A673 (cell line): Measurements from ENCODE around the gene GARNL3.

ENCODE experiments used
- EZH2 ChIP-seq: fragments of 200-600 bp; sonication (generic); IDR thresholded peaks from 2 replicates; pipeline ENCODE4 v1.6.1; 2017; ENCODE audit warnings: borderline replicate concordance, low read depth, mild to moderate bottlenecking, mixed read lengths, antibody characterized with exemption, low read length; ENCODE audit not compliant: poor library complexity, severe bottlenecking
- TF ChIP-seq, protein P1 (sequence below): fragments of 300-800, 200-600 bp; sonication (generic); conservative IDR thresholded peaks from 2 replicates; pipeline ENCODE4 v1.5.1; 2017; ENCODE audit warnings: low read depth, mild to moderate bottlenecking, antibody characterized with exemption, low read length, moderate library complexity, mixed read lengths

DNA sequence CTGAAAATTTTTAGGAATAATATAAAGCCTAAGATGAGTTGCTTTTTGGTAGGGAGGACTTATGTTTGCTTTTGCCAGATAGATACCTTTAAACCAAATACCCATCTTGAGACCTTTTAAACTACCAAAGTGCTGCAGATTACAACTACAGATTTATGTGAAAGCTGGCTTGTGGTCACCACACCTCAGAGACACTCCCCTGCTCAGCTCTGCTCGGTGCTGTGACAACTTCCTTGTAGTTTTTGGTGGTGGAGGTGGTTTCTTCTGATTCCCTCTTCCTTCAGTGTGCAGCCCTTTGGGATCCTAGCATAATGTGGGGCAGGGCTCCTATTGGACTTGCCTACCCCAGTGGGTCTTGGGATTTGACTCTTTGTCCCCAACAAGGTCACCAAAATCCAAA, 29.2 kb downstream of the GARNL3 start:
- no peak for TF ChIP-seq EZH2
- TF ChIP-seq, protein P1, sequence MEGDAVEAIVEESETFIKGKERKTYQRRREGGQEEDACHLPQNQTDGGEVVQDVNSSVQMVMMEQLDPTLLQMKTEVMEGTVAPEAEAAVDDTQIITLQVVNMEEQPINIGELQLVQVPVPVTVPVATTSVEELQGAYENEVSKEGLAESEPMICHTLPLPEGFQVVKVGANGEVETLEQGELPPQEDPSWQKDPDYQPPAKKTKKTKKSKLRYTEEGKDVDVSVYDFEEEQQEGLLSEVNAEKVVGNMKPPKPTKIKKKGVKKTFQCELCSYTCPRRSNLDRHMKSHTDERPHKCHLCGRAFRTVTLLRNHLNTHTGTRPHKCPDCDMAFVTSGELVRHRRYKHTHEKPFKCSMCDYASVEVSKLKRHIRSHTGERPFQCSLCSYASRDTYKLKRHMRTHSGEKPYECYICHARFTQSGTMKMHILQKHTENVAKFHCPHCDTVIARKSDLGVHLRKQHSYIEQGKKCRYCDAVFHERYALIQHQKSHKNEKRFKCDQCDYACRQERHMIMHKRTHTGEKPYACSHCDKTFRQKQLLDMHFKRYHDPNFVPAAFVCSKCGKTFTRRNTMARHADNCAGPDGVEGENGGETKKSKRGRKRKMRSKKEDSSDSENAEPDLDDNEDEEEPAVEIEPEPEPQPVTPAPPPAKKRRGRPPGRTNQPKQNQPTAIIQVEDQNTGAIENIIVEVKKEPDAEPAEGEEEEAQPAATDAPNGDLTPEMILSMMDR, result no peak
